NCI-H69 (cell line): ENCODE data around the gene PNO1.
"Not testable (repeated sequence)": the region's sequence is repeated elsewhere in the genome, so short reads cannot be mapped to it uniquely, and the experiment has no call there.

ENCODE experiments used
- DNase-seq: peaks from one replicate; lab custom pipeline; 2025; lab: John Stamatoyannopoulos, UW

PNO1 gene

DNA sequence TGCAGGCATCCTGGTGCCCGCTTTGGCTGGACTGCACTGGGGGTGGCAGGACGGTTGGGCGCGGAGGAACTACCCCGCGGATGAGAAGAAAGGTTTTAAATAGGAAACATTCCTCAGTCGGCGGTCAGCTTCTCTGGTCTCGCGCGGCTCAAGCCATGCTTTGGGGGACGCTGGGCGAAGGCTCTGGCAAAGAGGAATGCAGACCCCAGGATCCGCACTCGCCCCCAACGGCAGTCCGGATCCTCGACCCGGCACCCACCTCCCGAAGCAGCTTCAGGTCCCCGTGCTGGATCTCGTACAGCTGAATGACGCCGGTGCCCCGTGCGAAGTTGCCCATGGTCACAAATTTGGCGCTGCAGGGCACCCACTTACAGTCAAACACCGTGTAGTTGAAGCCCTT is 686 bp upstream of the PNO1 start:
- DNase-seq = peak; percentile 46

DNA sequence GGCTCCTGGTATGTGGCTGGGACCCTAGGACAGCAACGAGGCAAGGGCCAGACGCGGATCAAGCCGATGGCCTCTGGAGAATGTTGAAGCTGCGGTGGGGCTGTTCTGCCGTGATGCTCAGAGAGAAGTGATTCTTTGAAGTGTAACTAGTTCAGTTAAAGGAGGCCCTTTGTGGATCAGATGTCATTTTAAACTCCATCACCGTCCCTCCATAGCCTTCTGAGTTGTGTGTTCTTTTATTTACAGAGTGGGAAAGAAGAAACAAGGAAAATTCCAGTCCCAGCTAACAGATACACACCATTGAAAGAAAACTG is 403 bp downstream of the PNO1 start:
- DNase-seq = no peak

DNA sequence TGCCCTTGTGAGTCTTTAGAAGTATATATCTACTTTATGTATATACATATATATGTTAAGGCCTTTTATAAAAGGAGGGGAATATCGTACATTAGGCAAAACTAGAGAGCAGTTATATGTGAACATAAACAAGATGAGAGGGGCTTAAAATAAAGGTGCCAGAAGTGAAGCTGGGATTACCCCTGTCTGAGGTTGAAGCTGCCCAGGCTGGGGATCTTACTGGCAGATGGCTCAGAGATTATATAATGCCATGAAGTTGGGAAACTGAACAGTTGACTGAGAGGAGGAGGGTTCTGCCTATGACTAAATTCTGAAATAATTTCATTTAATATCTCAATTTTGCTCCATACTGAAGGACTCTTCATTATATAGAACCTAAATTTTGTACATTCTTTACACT is 6.0 kb downstream of the PNO1 start:
- DNase-seq = no peak

DNA sequence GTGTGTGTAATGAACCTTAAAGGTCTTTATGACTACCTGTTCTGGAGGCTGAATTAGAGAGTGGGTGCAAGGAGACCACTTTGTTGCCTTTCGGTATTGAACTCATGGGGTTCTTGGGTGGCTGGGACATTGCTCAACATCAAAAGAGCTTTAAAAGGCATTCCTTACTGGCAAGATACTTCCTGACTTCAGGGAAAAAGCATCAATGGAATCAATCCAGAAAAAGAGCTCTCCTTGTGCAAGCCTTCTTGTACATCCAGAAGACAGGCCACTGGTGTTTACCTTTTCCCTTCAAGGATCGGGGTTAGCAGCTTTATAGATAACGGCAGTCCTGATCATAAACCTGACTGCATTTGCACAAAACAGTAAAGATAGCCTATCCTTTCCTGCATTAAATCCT is 9.5 kb downstream of the PNO1 start:
- DNase-seq = no peak

DNA sequence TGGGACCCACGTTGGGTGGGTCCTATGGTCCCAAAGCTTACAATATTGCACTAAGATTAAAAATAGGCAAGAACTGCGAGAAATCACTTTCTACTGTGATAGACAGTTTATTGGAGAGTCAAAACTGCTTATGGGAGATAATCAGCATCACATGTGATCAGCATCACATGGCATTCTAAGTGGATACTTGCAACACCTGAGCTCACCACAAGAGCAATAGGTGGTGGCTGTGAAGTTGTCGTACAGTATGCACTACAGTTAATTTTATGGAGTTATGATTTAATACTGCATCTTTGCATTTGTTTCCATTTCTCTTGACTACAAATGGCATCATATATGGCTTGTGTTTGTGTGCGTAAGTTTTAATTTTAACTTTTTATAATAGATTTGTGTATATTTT is 11.6 kb downstream of the PNO1 start:
- no peak for DNase-seq

DNA sequence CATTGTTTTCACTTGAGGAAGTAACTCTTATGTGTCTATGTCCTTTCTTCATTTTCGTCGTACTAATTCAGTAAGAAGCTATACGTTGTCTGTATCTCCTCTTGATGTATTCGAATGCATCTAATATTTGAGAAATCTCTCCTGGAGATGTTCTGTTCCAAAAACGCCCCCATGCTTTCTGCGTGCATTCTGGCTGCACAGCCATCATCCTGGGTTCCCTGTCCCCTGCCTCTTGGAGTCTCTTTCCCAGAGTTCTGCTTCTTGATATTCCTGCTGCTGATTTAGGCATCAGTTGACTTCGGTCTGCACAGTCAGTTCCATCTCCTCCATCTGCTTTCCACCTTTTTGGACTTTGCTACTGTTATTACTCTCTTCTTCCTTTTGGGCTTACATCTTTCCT is 13.5 kb downstream of the PNO1 start:
- DNase-seq = no peak

DNA sequence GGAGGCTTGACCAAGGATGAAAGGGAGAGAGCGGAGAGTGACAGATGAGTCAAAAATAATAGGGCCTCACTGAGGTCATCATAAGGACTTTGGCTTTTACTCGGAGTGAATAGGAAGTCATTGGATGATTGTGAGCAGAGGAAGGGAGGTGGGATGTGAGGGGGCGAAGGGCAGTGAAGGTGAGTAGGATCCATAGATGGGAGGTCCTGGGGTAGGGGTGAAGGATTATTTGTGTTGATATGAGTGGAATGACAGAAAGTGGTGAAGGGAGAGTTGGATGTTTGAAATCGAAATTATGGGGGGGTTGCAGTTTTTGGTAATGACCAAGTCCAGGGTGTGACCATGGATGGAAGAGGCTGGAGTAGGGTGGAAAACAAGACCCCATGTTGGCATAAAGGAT is 14.0 kb downstream of the PNO1 start:
- DNase-seq = no peak

DNA sequence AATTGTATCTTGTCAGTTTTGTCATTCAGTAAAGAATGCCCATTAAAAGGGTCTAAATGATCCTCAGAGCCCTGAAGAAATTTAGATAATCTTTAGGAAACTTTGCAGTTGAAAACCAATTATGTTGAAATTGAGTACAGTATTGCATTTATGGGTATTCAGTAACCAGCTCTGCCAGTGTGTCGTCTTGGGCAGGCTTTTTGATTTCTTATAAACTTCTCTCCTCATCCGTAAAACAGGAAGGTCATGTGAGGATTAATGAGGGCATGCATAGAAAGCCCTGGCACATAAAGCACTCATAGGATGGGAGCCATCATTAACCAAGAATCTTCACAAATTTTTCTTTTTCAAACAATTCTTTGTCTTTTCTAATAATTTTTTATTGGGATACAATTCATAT is 14.8 kb downstream of the PNO1 start:
- no peak for DNase-seq

DNA sequence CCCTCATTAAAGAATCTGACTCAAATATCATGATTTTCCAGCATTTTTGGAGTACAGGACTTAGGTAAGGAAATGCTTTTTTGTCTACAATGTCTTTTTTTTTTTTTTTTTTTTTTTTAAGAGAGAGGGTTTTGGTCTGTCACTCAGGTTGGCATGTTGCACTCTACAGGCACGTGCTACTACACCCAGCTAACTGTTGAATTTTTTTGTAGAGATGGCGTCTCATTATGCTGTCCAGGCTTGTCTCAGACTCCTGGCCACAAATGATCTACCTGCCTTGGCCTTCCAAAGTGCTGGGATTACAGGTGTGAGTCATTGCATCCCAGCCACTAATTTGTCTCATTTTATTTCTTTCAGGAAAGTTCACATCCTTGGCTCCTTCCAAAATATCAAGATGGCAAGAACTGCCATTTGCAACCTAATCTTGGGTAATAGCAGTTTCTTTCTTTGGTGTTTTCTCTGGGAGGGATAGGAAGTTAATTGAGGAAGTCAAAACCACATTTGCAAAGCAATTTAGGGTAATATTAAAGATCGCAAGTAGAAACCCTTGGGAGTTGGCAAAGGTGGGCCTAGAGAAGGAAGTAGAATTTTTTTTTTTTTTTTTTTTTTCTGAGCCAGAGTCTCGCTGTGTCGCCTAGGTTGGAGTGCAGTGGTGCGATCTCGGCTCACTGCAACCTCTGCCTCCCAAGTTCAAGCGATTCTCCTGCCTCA is 15.5 kb downstream of the PNO1 start:
- no peak for DNase-seq

DNA sequence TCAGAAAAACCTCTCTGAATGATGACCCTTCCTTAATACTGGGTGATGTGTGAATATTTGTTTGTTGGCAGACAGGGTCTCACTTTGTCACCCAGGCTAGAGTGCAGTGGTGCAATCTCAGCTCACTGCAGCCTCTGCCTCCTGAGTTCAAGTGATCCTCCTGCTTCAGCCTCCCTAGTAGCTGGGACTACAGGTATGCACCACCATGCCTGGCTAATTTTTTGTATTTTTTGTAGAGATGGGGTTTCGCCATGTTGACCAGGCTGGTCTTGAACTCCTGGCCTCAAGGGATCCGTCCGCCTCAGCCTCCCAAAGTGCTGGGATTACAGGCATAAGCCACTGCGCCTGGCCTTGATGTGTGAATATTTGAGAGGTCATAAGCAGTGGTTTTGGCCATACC is 17.5 kb downstream of the PNO1 start:
- DNase-seq = not testable (repeated sequence)

DNA sequence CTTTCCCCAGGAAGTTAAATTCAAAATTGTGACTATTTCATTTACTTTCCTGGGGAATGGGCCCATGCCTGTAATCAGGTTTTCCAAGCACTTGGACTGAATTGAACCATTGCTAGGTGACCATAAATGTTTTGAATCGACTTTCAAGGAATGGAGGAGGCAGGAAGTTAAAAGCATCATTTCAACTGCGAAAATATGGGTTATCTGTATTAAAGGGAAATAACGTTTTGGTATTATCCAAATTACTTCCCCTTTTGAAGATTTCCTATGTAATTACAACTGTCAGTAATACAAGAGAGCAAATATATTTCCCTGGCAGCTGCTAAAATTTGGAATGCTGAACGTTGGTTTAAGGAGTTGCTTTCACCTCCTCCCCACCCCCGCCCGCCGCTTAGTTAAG is 19.0 kb downstream of the PNO1 start:
- DNase-seq = no peak

DNA sequence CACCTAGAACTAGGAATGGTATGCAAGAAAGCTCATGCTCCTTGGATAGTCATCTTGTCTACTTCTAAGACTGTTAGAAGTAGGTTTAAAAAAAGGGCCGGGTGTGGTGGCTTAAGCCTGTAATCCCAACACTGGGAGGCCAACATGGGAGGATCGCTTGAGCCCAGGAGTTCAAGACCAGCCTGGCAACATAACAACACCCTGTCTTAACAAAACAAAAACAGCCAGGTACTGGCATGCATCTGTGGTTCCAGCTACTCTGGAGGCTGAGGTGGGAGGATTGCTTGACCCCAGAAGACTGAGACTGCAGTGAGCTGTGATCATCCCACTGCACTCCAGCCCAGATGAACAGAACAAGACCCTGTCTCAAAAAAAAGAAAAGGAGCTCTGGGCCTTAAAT is 19.9 kb downstream of the PNO1 start:
- DNase-seq = no peak

DNA sequence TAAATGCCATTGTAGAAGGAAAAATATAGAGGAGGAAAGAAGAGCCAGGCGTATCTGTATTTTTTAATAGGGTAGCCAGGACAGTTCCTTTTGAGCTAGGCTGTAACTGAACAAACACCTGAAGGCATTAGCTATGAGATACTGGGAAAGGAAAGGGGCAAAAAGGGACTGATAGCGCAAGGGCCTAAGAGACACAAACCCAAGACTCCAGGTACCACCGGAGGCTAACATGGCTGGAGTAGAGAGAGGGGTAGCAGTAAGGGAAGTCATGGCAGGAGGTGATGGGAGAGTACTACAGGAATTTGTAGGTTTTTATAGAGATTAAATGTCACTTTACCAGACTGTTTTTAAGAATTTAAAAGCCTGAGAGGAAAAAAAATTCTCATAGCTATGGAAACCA is 20.7 kb downstream of the PNO1 start:
- no peak for DNase-seq

DNA sequence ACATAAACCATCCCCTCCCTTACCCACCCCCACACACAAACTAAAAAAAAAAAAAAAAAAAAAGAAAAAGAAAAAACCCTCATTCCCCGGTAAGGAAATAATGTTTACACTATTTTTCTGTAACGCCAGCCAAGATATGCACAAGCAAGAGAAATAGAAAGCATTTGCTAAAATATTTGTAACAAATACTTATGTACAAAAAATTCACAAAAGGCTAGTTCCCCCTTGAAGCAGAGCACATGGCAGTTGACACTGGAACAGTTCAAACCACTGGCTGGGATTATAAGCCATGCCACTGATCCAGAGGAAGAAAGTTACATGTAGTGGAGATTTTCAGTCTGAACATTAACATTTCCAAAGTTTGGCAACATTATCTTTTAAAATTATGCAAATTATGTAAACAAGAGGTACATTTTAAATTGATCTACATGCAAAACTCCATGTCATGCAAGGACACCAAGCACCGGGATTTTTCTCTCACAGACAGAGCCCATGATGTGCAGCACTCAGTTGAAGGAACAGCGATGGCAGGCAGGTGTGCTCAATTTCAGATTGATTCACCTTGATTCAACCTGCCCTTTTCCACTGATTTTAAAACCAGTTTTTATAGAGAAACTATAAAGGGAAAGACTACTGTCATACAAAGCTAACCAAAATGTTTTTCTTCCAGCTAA is 21.4 kb downstream of the PNO1 start:
- DNase-seq = no peak

DNA sequence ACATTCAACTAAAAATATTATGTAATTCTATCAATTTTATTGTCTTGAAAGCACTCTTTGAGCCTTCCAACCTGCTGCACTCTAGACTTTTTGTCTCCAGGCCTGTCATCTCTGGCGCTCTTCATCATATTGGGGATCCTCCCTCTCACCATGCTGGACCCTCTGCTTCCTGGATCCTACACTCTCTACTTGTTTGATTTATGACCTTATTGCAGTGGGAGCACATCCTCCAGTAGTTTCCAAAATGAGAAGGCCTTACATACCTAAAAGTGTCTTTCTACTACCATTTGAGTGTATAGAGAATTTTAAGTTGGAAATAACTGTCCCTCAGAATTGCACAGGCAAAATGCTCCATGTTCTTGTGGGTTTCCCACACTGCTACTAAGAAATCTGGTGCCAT is 25.2 kb downstream of the PNO1 start:
- no peak for DNase-seq

DNA sequence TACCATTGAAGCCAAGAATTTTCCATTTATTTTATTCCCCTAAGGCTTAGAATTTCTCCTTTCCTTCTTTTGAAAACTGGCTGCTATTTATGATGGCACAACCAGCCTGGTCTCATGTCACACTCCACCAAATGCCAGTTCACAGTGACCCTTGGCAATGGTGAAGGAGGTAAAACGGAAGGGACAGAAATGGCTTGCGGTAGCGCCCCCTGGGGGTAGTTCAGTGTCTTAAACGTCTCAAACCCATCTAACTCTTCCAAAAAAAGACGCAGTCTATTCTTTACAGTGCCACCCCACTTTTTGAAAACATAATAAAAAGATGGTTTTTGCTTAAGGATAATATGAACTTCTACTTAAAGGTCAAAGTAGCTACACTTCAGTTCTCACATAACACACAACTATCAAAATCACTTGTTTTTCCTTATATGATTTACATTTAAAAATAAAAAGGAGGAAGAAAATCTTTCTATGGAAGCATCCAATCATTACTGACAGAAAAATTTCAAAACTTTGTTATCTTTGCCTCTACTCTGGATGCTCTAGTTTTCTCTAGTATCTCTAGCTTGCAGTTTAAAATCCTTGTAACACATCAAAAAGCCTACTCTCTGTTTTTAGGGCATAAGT is 28.0 kb downstream of the PNO1 start:
- peak; percentile 59 for DNase-seq

DNA sequence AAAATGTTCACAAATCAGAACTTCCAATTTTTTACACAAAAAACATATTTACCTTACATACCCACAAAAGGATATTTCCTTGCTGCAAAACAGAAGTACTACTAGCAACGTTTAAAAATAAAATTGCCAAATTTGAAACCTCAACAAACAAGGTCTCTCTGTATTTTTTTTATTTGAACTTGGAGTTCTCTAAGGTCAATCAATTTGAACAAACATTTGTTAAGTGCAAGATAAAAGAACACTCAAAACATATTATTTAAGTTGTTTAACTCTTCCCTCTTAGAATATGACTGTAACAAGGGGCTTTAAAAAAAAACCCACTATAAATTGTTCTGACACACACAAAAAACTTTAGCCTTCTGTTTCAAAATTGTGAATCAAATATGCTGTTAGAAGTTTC is 29.6 kb downstream of the PNO1 start:
- DNase-seq = no peak

DNA sequence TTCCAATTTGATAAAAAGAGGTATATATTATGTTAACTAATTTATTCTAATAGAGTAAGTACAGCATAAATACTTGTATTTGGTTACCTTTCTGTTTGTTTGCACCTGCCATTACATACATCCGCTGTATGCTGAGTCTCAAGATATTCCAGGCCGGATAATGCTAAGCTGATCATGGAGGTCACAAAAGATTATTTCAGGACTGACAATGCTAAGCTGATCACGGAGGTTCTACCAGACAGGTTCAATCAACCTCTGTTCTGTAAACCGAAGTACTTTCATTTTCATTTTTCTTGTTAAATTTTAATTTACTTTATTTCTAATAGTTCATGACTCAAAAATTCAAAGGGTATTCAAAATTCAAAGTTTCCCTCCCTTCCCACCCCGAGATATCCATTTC is 31.1 kb downstream of the PNO1 start:
- no peak for DNase-seq

DNA sequence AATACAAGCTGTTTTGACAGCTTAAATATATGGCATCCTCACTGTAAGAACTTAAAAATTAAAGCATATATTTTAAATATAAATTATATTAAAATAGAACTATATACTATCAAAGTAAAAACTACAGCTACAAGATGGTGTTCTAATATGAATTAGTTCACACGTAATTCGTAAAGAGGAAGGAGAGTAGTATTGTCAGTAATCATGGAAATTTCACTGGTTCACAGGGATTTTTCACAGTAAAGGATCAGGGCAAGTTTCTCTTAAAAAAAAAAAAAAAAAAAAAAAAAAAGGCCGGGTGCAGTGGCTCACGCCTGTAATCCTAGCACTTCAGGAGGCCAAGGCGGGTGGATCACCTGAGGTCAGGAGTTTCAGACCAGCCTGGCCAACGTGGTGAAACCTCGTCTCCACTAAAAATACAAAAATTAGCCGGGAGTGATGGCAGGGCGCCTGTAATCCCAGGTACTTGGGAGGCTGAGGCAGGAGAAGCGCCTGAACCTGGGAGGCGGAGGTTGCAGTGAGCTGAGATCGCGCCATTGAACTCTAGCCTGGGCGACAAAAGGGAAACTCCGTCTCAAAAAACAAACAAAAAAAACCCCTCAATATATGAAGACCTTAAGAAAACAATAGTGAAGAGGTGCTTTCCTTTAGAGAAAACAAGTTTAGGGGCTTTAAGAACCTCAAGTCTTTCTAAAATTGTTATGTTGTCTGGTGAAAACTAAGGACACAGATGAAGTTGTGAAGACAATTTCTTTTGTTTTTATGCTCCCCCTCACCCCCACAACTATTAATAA is 32.5 kb downstream of the PNO1 start:
- DNase-seq = no peak

DNA sequence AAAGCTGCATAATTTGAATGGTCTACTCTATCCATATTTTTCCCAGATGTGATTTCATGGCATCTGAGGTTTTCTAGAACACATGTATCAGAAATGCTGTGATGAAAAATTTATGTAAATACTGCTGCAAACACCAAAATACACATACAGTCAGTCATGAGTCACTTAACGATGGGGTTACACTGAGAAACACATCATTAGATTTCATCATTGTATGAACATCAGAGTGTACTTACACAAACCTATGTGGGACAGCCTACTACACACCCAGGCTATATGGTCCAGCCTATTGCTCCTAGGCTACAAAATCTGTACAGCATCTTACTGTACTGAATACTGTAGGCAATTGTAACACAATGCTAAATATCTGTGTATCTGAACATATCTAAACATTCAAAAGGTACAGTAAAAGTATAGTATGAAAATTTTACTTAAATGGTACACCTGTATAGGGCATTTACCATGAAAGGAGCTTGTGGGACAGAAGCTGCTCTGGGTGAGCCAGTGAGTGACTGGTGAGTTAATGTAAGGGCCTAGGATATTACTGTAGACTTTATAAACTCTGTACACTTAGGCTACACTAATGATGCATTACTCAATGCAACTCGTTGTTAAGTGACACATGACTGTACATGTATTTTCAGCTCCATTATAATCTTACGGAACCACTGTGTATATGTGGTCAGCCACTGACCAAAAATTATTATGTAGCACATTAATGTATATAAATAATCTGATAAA is 33.5 kb downstream of the PNO1 start:
- DNase-seq = peak; percentile 14

DNA sequence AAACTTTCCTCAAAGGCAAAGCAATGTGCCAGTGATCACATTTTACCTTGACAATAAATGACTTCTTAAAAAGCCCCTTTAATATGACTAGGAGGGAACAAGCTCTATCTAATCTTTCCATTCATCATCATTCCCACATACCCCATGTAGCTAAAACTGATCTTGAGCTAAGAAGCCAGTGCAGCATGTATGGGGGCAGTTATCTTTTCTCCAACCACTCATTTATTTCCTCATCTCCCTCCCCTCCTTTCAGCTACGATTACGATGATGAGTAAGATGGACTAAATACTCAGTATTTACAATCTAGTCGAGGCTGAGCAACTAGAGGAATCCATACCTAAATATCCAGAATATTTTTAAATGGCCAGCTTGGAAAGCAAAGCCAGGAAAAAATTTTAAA is 35.5 kb downstream of the PNO1 start:
- no peak for DNase-seq

DNA sequence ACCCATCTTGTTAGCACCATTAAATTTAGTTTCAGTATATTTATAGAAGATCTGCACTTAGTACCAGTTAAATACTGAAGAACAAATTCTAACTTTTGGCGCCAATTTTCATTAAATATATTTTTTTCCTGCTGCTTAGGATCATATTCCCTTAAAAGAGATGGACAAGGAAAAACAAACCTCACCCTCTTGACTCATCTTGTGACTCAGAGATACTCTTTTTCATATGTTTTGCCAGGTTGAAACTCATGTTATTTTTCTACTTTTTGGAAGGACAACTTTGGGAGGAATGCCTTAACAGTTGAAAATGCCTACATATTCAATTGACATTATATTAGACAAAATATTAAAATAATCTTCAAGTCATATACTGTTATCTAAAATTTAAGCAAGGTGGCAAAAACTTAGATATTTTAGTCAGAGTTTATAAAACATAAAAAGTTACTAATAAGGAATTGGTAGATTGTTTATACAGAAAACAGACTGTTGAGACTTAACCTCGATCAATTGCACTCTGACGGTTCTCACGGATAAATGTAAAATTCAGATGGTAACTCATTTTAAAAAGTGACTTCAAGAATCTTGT is 36.2 kb downstream of the PNO1 start:
- no peak for DNase-seq
